Spleen (tissue), 11 donors: Measurements from ENCODE around the gene SPAG17. TPM values are rescaled to one million over a fixed set of nuclear protein-coding genes. Genes with fewer than 3 reads are reported as not detected.

Experiments
- DNase-seq: peaks from one replicate; pipeline ENCODE4 v3.0.0-alpha.2; 2020
- H3K27ac ChIP-seq, 8 donors: fragments of 200-600 bp; sonication (generic) in 7 of 8; 1 replicate in 4 of 8; 2 replicates in 4 of 8; pipeline versions ENCODE4 v1.5.0 to v1.8.0; 2016 to 2021; ENCODE audit warnings: inconsistent platforms in 4 of 8, mild to moderate bottlenecking in 4 of 8, moderate library complexity in 1 of 8
- H3K27me3 ChIP-seq, 7 donors: fragments of 200-600 bp; sonication (generic) in 6 of 7; replicated peaks in 1 of 7; 1 replicate in 4 of 7; 2 replicates in 3 of 7; pipeline versions ENCODE4 v1.5.0 to v1.8.0; 2016 to 2021; ENCODE audit warnings: inconsistent platforms in 3 of 7, mild to moderate bottlenecking in 1 of 7
- H3K36me3 ChIP-seq, 6 donors: fragments of 200-600 bp; sonication (generic) in 5 of 6; 1 replicate in 4 of 6; 2 replicates in 2 of 6; pipeline versions ENCODE4 v1.5.0 to v1.8.0; 2016 to 2021; ENCODE audit warnings: inconsistent platforms in 2 of 6
- H3K4me1 ChIP-seq, 6 donors: fragments of 200-600 bp; sonication (generic) in 5 of 6; 1 replicate in 3 of 6; 2 replicates in 3 of 6; pipeline versions ENCODE4 v1.5.0 to v1.8.0; 2016 to 2021; ENCODE audit warnings: inconsistent platforms in 3 of 6
- H3K4me3 ChIP-seq, 8 donors: fragments of 200-600 bp; sonication (generic) in 7 of 8; 1 replicate in 4 of 8; 2 replicates in 4 of 8; pipeline versions ENCODE4 v1.5.0 to v1.8.0; 2016 to 2021; ENCODE audit warnings: inconsistent platforms in 4 of 8, mild to moderate bottlenecking in 4 of 8, moderate library complexity in 2 of 8
- H3K9me3 ChIP-seq, 8 donors: fragments of 200-600 bp; sonication (generic) in 7 of 8; 1 replicate in 4 of 8; 2 replicates in 4 of 8; pipeline versions ENCODE4 v1.5.0 to v1.8.0; 2016 to 2021; ENCODE audit warnings: inconsistent platforms in 4 of 8
- CTCF ChIP-seq, 11 experiments: fragments of 200-600 bp in 7 of 11; fragments of 450-650 bp in 4 of 11; sonication (generic) in 4 of 11; IDR thresholded peaks in 8 of 11; conservative IDR thresholded peaks in 3 of 11; 1 replicate in 7 of 11; 2 replicates in 4 of 11; pipeline versions ENCODE4 v1.4.0 to v1.8.0; 2016 to 2021; ENCODE audit warnings: antibody characterized with exemption in 11 of 11, inconsistent platforms in 4 of 11, mild to moderate bottlenecking in 1 of 11
- POLR2A ChIP-seq, 3 donors: fragments of 450-650 bp; IDR thresholded peaks; one replicate each; pipeline ENCODE4 v1.5.1; 2017; ENCODE audit warnings: antibody characterized with exemption in 3 of 3, mild to moderate bottlenecking in 1 of 3
- POLR2AphosphoS5 ChIP-seq, 3 donors: sonication (generic); formaldehyde crosslinking; IDR thresholded peaks; one replicate each; pipeline ENCODE4 v1.5.1; 2017; ENCODE audit warnings: antibody characterized with exemption in 3 of 3
- WGBS, 5 donors: extraction: QIAGEN DNeasy Blood & Tissue Kit in 3 of 5; methylation state at CpG; one replicate each; pipeline versions ENCODE4 v1.1.5 to v1.1.7; 2013 to 2018; 5-methylcytosine and 5-hydroxymethylcytosine counted together
- intact Hi-C: fragments of 100-400 bp; cut with DNase I; formaldehyde crosslinking; loops from one replicate; pipeline ENCODE4 v1.15.0; 2023; ENCODE audit warnings: low total_unique reads
- polyA plus RNA-seq, 3 donors: library from polyadenylated mRNA; stranded (reverse); fragments of 200-250 nt; gene quantifications; one replicate each; pipeline ENCODE4 v1.2.1, GENCODE V29; 2013
- total RNA-seq, 7 donors: library from RNA; depleted of rRNA in 3 of 7; stranded (reverse); fragments of >200 nt in 3 of 7; fragmentation: NEBNext Ultra II Directional in 4 of 7; extraction: Animal tissue kit (Norgen Biotek cat#: 25700) in 4 of 7; gene quantifications; one replicate each; pipeline versions ENCODE4 v1.1.0 to v1.2.1, GENCODE V29; 2016 to 2021
- donor health status: healthy with polysubstance abuse.
- donor health status: DM: no; HTN: no; CAD: no; lungs with moderate emphysema.
- donor health status: DM: no; HTN: no; CAD: no.
- donor health status: Bipolar disorder and iron deficiency.
- donor health status: healthy.
- donor health status: DM: no; HTN: no; CAD: no.
- donor health status: DM: yes; HTN: yes; CAD: no.

SPAG17 gene
- total and polyA plus RNA-seq, 10 donors = under 0.01 to 0.91 (median 0.28) TPM; not detected in 5

GRCh38 chr1:118081387-118081786 is 103.6 kb downstream of the SPAG17 start:
- Histone ChIP-seq H3K4me3 (no peak overlapping the region), H3K9me3 (no peaks in the 10 kb centered on the region), H3K36me3 (no peaks in the 10 kb centered on the region), H3K27ac (no peak overlapping the region), H3K4me1 (no peaks in the 10 kb centered on the region), H3K27me3 (no peaks in the 10 kb centered on the region)
- 34 to 37% (median 36%) methylated on average over 3 of the region's 3 CpGs for WGBS, 5 donors
- intact Hi-C loops = no loop called here
- no peak for TF ChIP-seq CTCF (IDR thresholded peaks at IDR 0.05 in 8 of 11, conservative IDR thresholded peaks at IDR 0.05 in 3 of 11)
- no peak for TF ChIP-seq POLR2AphosphoS5 (IDR thresholded peaks at IDR 0.05)
- no peak for TF ChIP-seq POLR2A (IDR thresholded peaks at IDR 0.05)
- no peak for DNase-seq

GRCh38 chr1:118077331-118078045 is 107.5 kb downstream of the SPAG17 start:
- no peaks in the 10 kb centered on the region for H3K4me1 ChIP-seq
- 61 to 87% (median 74%) methylated on average over 2 of the region's 2 CpGs for WGBS, 5 donors
- TF ChIP-seq CTCF (IDR thresholded peaks at IDR 0.05 in 8 of 11, conservative IDR thresholded peaks at IDR 0.05 in 3 of 11) = peak in 1 of 11 experiments; percentile 13
- TF ChIP-seq POLR2A (IDR thresholded peaks at IDR 0.05) = no peak
- H3K4me3 ChIP-seq = no peak overlapping the region
- H3K9me3 ChIP-seq = no peaks in the 10 kb centered on the region
- H3K27ac ChIP-seq = no peak overlapping the region
- H3K36me3 ChIP-seq = no peaks in the 10 kb centered on the region
- intact Hi-C loops = no loop called here
- no peak for DNase-seq
- H3K27me3 ChIP-seq = no peaks in the 10 kb centered on the region

- intact Hi-C loops = no loop called here
- H3K4me1 ChIP-seq = no peaks in the 10 kb centered on the region
- 82 to 93% (median 84%) methylated on average over 3 of the region's 3 CpGs for WGBS, 5 donors
- H3K4me3 ChIP-seq = no peak overlapping the region
- no peak for DNase-seq
- no peak overlapping the region for H3K27ac ChIP-seq
- no peaks in the 10 kb centered on the region for H3K9me3 ChIP-seq
- H3K36me3 ChIP-seq = no peaks in the 10 kb centered on the region
- TF ChIP-seq CTCF (IDR thresholded peaks at IDR 0.05 in 8 of 11, conservative IDR thresholded peaks at IDR 0.05 in 3 of 11) (no peak), POLR2A (IDR thresholded peaks at IDR 0.05) (no peak), POLR2AphosphoS5 (IDR thresholded peaks at IDR 0.05) (no peak)
- H3K27me3 ChIP-seq = no peaks in the 10 kb centered on the region
These were observed 109.9 kb downstream of the SPAG17 start for GRCh38 chr1:118075116-118075515.

GRCh38 chr1:118073648-118074435 is 111.2 kb downstream of the SPAG17 start:
- Histone ChIP-seq H3K4me3 (no peak overlapping the region), H3K27ac (no peak overlapping the region), H3K4me1 (no peaks in the 10 kb centered on the region), H3K9me3 (no peaks in the 10 kb centered on the region), H3K36me3 (no peaks in the 10 kb centered on the region), H3K27me3 (no peaks in the 10 kb centered on the region)
- WGBS, 5 donors = 58 to 66% (median 59%) methylated on average over 9 of the region's 9 CpGs
- intact Hi-C loops = no loop called here
- DNase-seq = no peak
- no peak for TF ChIP-seq POLR2AphosphoS5 (IDR thresholded peaks at IDR 0.05)
- TF ChIP-seq CTCF (IDR thresholded peaks at IDR 0.05 in 8 of 11, conservative IDR thresholded peaks at IDR 0.05 in 3 of 11) = no peak
- no peak for TF ChIP-seq POLR2A (IDR thresholded peaks at IDR 0.05)
